Raji (cell line): ENCODE results near the gene BLNK.

Experiments used
- POLR2A ChIP-seq: IDR thresholded peaks from 2 replicates; pipeline ENCODE4 v1.6.1; 2011; ENCODE audit warnings: low read depth, low read length, control low read depth; ENCODE audit not compliant: insufficient read depth

BLNK gene

DNA sequence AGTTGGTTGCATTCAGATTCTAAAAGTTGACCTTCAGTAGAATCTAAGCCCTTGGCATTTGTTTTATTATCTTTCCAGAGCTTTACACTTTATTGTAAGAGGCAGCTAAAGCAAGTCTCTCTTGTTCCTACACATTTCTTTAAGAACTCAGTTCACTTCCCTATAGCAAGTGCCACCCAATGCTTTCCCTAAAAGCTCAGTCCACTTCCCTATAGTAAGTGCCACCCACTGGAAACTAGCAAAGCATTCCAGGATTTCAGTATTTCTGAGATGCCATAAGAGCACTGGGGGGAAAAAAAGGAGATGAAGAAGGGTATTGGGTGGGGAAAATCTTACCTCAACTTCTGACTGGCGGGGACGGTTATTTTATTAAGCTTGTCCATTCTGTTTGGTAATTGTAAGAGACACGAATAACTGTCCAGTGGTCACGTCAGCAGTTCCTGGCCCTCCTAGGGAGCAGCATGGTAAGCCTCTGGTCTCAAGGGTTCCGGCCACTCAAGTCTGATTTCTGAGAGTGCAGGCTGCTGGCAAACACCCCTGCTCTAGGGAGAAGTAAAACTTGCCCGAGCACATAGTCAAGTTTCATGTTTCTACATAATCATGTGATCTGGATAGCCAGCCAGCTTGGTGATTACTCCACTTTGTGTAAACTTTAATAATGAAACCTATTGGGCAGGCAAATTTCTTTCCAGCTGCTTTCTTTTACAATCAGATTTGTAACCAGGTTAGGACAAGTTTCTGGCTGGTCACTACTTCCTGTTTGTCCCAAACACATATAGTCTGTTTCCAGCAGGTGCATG lies at the start of gene BLNK:
BLNK (minus strand) TSS at position 554 of the 800 bp plus-strand sequence; CDS start at position 383, 171 bp downstream.
- peak; percentile 85 for TF ChIP-seq POLR2A

DNA sequence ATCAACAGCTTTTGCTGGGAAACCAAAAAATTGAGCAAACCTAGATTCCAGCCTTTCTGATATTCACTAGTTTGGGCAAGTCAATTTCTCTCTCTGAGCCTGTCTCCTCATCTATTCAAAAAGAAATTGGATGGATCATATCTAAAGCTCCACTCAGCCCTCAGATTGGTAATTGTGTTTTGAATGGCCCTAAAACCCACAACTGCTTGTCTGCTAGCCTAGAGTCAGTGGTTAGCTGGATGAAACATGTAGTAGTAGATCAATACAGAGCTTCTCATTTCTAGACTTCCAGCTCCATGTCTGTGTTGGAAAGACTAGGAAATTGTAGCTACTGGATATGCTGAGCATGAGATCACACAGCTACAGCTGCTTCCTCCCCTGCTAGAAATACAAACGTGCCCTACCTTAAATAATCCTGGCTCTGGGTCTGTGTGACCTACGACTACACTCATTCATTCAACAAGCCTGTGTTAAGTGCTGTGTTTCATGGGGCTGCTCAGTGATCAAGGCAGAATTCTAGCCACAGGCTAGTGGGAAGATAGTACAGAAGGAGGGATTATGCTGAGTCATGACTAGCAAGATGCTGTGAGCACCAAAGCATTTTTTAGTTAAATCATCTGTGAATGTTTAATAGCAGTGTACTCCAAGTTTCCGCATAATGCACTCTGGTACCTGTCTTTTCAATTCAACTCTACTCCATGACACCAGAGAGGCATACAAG lies 48.5 kb upstream of the BLNK start:
- no peak for TF ChIP-seq POLR2A

DNA sequence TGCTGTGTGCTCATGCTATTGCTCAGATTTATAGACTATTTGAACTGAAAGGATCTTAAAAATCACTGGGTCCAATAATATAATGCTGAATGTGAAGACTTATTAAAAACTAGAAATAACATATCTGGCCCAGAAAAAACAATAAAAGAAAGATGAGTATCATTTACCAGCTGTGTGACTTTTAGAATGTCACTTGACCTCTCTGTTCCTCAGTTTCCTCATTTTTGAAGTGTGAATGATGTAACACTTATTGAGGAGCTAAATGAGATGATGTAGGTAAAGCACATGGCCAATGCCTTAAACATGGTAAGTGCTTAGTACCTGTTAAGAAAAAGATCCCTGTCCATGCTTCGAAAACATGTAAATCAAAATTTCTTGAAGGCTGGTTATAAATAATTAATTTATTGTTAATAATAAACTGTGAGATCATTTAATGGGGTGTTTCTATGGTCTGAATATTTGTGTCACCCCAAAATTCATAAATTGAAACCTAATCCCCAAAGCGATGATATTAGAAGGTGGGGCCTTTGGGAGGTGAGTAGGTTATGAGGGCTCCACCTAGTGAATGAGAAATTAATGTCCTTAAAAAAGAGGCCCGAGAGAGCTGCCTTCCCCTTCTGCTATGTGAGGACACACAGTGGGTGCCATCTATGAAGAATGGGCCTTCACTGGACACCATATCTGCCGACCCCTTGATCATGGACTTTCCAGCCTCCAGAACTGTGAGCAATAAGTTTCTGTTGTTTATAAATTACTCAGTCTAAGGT lies 45.9 kb upstream of the BLNK start:
- TF ChIP-seq POLR2A, result no peak

- TF ChIP-seq POLR2A, result no peak
Observed at GRCh38 chr10:96313344-96313743, 42.0 kb upstream of the BLNK start.

- no peak for TF ChIP-seq POLR2A
Observed at GRCh38 chr10:96311180-96311715, 39.9 kb upstream of the BLNK start.

GRCh38 chr10:96310321-96310669 lies 38.9 kb upstream of the BLNK start:
- no peak for TF ChIP-seq POLR2A

DNA sequence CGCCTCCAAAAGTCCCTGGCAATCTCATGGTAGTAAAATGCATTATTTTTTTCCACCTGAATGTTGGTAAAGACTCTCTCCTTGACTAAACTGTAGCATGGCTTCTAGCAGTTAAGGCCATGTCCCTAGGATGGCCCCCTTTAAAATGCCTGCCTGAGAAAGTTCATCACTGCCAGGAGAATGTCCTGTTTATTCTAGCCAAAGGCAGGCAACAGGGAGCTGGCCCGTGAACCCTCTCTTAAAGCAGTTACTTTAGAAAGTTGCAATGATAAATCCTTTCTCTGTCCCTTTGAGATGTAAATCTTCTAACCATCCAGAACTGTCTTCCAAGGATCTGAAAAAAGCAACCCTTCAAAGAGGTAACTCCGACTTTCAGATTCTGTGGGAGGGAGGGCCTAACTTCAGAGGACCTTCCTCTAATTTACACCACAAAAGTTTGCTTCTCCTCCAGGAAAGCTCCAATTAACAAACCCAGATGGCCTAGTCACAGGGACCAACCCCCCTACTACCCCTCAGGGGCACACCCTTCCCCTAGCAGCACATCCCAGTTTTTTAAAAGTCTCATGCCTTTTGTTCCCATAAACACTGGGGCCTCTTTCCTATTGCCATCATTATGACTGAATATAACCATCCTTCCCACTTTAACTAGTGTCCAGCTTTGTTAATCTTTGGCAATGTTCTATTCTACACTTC lies 38.4 kb upstream of the BLNK start:
- no peak for TF ChIP-seq POLR2A

DNA sequence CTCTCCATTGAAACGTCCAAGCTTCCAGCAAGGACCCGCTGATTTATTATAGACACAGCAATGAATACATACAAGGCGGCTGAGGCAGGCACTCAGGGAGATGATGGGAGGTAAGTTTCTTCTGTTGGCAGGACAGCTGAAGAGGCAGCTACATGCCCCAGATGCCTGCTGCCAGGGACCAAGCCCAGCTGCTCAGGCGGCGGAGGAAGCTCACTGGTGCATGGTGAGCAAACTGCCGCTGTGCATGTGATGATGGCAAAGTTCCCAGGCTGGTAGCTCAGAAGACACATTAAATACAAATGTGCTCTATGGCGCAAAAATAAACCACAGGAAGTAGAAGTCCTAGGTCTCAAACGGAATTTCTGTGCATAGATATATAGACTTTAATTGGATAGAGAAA lies 35.1 kb upstream of the BLNK start:
- no peak for TF ChIP-seq POLR2A

DNA sequence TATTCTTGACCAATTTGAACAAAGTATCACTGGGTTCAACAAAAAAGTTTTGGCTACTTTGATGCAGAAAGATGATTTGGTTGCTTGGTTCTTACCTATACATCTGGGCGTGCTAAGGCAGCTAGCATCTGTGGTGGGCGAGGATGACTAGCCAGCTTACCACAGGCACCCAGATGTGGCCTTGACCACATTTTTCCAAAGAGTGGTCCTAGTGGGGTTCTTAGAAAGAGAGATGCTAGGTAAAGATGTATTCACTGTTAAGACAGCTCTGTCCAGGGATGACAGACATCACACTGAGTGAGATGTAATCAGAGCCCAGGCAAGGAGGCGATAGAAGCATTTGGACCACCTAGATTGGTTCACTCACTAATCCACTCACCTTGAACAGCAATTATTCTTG lies 33.6 kb upstream of the BLNK start:
- no peak for TF ChIP-seq POLR2A

DNA sequence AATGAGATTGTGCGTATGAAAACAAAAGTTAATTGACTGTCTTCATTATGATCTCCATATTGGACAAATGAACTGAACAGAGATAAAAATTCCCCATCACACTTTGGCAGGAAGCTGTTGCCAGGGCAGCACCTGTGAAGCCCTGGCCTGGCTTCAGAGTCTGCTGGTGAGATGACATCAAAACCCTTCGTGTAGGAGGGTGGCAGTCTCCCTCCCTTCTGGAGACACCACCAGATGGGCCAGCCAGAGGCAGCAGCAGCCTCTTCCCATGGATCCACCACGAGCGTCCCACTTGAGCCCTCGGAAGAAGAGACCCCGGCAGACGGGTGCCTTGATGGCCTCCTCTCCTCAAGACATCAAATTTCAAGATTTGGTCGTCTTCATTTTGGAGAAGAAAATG lies 32.9 kb upstream of the BLNK start, which contains the start of gene DNTT:
DNTT (plus strand) TSS at position 205 of the 400 bp plus-strand sequence; CDS start at position 269, 64 bp downstream.
- no peak for TF ChIP-seq POLR2A

GRCh38 chr10:96301616-96302015 lies 30.2 kb upstream of the BLNK start:
- TF ChIP-seq POLR2A, result no peak

- no peak for TF ChIP-seq POLR2A
Observed at GRCh38 chr10:96299383-96299782, 28.0 kb upstream of the BLNK start.

DNA sequence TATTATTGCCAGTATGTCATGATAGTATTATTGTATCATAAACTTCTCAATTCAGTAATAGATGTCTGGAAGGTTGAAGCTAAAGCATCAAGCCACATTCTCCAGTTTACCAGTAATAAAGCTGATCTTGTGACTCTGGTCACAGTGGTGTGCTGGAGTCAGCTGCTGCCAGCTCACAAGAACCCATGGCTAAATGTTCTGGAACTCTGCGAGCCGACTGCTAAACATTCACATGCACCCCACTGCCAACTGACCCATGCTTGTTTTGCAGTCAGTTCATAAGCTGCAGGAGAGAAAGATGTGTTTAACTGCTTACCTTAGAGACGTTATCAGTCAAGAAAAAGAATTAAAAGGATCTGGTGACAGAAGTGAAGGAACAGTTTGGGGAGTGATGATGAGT lies 27.0 kb upstream of the BLNK start:
- no peak for TF ChIP-seq POLR2A

- no peak for TF ChIP-seq POLR2A
Observed at GRCh38 chr10:96297486-96297885, 26.1 kb upstream of the BLNK start.

DNA sequence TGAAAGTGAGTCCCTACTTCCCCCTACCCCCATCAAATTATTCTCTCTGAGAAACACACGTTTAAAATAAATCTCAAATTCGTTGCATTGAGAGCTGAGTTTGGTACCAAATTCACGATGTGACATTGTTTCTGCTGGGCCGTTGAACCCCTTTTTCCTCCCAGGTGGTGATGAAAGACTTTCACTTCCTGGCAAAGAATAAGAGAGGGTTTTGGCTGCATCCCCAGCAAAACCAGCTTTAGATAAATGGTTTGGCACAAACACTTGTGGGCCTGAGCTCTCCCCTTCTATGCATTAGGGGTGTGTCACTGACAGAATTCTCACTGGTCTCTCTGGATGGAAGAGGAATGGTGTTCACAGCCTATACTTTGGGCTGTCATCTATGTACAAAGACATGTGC lies 24.1 kb upstream of the BLNK start:
- no peak for TF ChIP-seq POLR2A
